A549 (cell line): ENCODE data around the gene EPHB1. TPM values are rescaled to one million over a fixed set of nuclear protein-coding genes. Genes with fewer than 3 reads are reported as not detected.
A peak's percentile ranks its signal among the peaks of the same experiment; 100 is the strongest.

ENCODE experiments used
- ATAC-seq, 2 experiments: fragments of 200-7000 bp in 1 of 2; fragments of >200 bp in 1 of 2; cut with Nextera tagmentation in 1 of 2; cut with Tn5 transposase in 1 of 2; 3 replicates each; pipeline versions ENCODE4 v1.8.0 to v1.9.1; 2018 to 2020; ENCODE audit warnings: mild to moderate bottlenecking in 1 of 2, moderate library complexity in 1 of 2
- CTCF ChIA-PET: fragments of 300-600 bp; sonication (Branson Sonifier 250); formaldehyde crosslinking; extraction: SDS; loops from one replicate; lab custom pipeline; 2021; ENCODE audit warnings: antibody characterized with exemption, inconsistent platforms; lab: Yijun Ruan, JAX
- POLR2A ChIA-PET: fragments of 350-600 bp; formaldehyde crosslinking; extraction: SDS; loops from one replicate; lab custom pipeline; 2021; ENCODE audit warnings: antibody characterized with exemption, inconsistent platforms; lab: Yijun Ruan, JAX
- DNase-seq, 2 experiments: peaks; one replicate each; pipeline versions ENCODE4 v3.0.0 to v3.0.0-alpha.2; 2011 to 2016; ENCODE audit warnings: low read depth in 1 of 2, low spot score in 1 of 2
- FAIRE-seq: peaks from 2 replicates; lab custom pipeline; 2011; peaks lifted over from hg19 to GRCh38; lab: Jason Lieb, UNC
- H3K27ac ChIP-seq, 2 experiments: fragments of >200 bp; sonication (Bioruptor Twin); formaldehyde crosslinking; 3 replicates each; pipeline ENCODE4 v1.5.1; 2016 to 2017
- H3K4me1 ChIP-seq: fragments of >200 bp; sonication (Bioruptor Twin); formaldehyde crosslinking; 3 replicates; pipeline ENCODE4 v1.6.1; 2016
- H3K4me2 ChIP-seq: fragments of >200 bp; sonication (Bioruptor Twin); formaldehyde crosslinking; 3 replicates; pipeline ENCODE4 v1.6.1; 2016
- H3K4me3 ChIP-seq: fragments of >200 bp; sonication (Bioruptor Twin); formaldehyde crosslinking; 3 replicates; pipeline ENCODE4 v1.5.1; 2016
- H3K9me3 ChIP-seq: fragments of >200 bp; sonication (Bioruptor Twin); formaldehyde crosslinking; 3 replicates; pipeline ENCODE4 v1.6.1; 2016
- ATOH8 ChIP-seq: fragments of 250-450 bp; sonication (Bioruptor Pico); IDR thresholded peaks from 2 replicates; pipeline ENCODE4 v1.5.0; 2020; ENCODE audit warnings: low read depth, mild to moderate bottlenecking, moderate library complexity
- BHLHE40 ChIP-seq: IDR thresholded peaks from 2 replicates; pipeline ENCODE4 v1.6.1; 2012; ENCODE audit warnings: low read depth, low read length, inconsistent platforms
- CBX8 ChIP-seq: fragments of 200-600 bp; sonication (generic); IDR thresholded peaks from 2 replicates; pipeline ENCODE4 v1.6.1; 2016
- CHD4 ChIP-seq: fragments of 200-600 bp; sonication (generic); IDR thresholded peaks from 2 replicates; pipeline ENCODE4 v1.6.1; 2016; ENCODE audit warnings: antibody characterized with exemption, mild to moderate bottlenecking, borderline replicate concordance
- ELK1 ChIP-seq: fragments of 150-350 bp; IDR thresholded peaks from 2 replicates; pipeline ENCODE4 v1.6.1; 2014; ENCODE audit warnings: low read depth, mild to moderate bottlenecking, low read length
- EP300 ChIP-seq, 2 experiments: fragments of >200 bp; sonication (Bioruptor Twin); formaldehyde crosslinking; IDR thresholded peaks; 2 replicates in 1 of 2; 3 replicates in 1 of 2; pipeline ENCODE4 v1.6.1; 2016 to 2017
- FOSL2 ChIP-seq, 2 experiments: fragments of 450-650 bp in 1 of 2; fragments of >200 bp in 1 of 2; sonication (Bioruptor Twin) in 1 of 2; formaldehyde crosslinking; IDR thresholded peaks; 2 replicates each; pipeline versions ENCODE4 v1.5.0 to v1.6.1; 2016 to 2020; ENCODE audit warnings: mild to moderate bottlenecking in 1 of 2, moderate library complexity in 1 of 2
- HDAC2 ChIP-seq: fragments of 200-600 bp; sonication (generic); IDR thresholded peaks from 2 replicates; pipeline ENCODE4 v1.6.1; 2016
- HES2 ChIP-seq: fragments of >200 bp; sonication (Bioruptor Twin); formaldehyde crosslinking; IDR thresholded peaks from 2 replicates; pipeline ENCODE4 v1.6.1; 2016
- HEYL ChIP-seq: fragments of 250-450 bp; sonication (Bioruptor Pico); IDR thresholded peaks from 2 replicates; pipeline ENCODE4 v1.8.0; 2021; ENCODE audit warnings: mild to moderate bottlenecking, moderate library complexity
- HOXB13 ChIP-seq: fragments of 250-450 bp; sonication (Bioruptor Pico); IDR thresholded peaks from 2 replicates; pipeline ENCODE4 v1.5.0; 2020; ENCODE audit warnings: low read depth, mild to moderate bottlenecking, moderate library complexity
- HOXB5 ChIP-seq: fragments of 250-450 bp; sonication (Bioruptor Pico); IDR thresholded peaks from 2 replicates; pipeline ENCODE4 v1.5.0; 2020; ENCODE audit warnings: mild to moderate bottlenecking, moderate library complexity
- JUN ChIP-seq, 2 experiments: fragments of >200 bp; sonication (Bioruptor Twin); formaldehyde crosslinking; IDR thresholded peaks; 2 replicates in 1 of 2; 3 replicates in 1 of 2; pipeline ENCODE4 v1.6.1; 2016 to 2017
- KDM1A ChIP-seq: fragments of 200-600 bp; sonication (generic); IDR thresholded peaks from 2 replicates; pipeline ENCODE4 v1.6.1; 2016; ENCODE audit warnings: low read depth, mild to moderate bottlenecking
- KDM5A ChIP-seq: fragments of 200-600 bp; sonication (generic); IDR thresholded peaks from 2 replicates; pipeline ENCODE4 v1.6.1; 2016; ENCODE audit warnings: antibody characterized with exemption, mild to moderate bottlenecking
- MAFK ChIP-seq: fragments of 450-650 bp; IDR thresholded peaks from 2 replicates; pipeline ENCODE4 v1.6.1; 2014; ENCODE audit not compliant: partially characterized antibody
- MAX ChIP-seq: IDR thresholded peaks from 2 replicates; pipeline ENCODE4 v1.6.1; 2012
- MAZ ChIP-seq: fragments of 150-350 bp; IDR thresholded peaks from 2 replicates; pipeline ENCODE4 v1.6.1; 2014; ENCODE audit warnings: antibody characterized with exemption, low read depth, low read length, borderline replicate concordance
- MYC ChIP-seq: IDR thresholded peaks from 2 replicates; pipeline ENCODE4 v1.6.1; 2012; ENCODE audit warnings: mild to moderate bottlenecking, inconsistent platforms, low read length, improper control_type of control experiment, borderline replicate concordance
- NPAS2 ChIP-seq: fragments of 250-450 bp; sonication (Bioruptor Pico); IDR thresholded peaks from 2 replicates; pipeline ENCODE4 v1.8.0; 2022; ENCODE audit warnings: mild to moderate bottlenecking, moderate library complexity, borderline replicate concordance
- PHF8 ChIP-seq: fragments of 200-600 bp; sonication (generic); IDR thresholded peaks from 2 replicates; pipeline ENCODE4 v1.6.1; 2016; ENCODE audit warnings: low read depth, mild to moderate bottlenecking, antibody characterized with exemption, moderate library complexity, borderline replicate concordance
- RAD21 ChIP-seq, 2 experiments: fragments of >200 bp in 1 of 2; sonication (Bioruptor Twin) in 1 of 2; formaldehyde crosslinking in 1 of 2; IDR thresholded peaks in 1 of 2; conservative IDR thresholded peaks in 1 of 2; 2 replicates in 1 of 2; 3 replicates in 1 of 2; pipeline ENCODE4 v1.6.1; 2012 to 2018; ENCODE audit warnings: inconsistent platforms in 1 of 2
- RARB ChIP-seq: fragments of 250-450 bp; sonication (Bioruptor Pico); IDR thresholded peaks from 2 replicates; pipeline ENCODE4 v1.8.0; 2021; ENCODE audit warnings: mild to moderate bottlenecking, moderate library complexity
- RFX5 ChIP-seq: fragments of 450-650 bp; IDR thresholded peaks from 2 replicates; pipeline ENCODE4 v1.7.1; 2014; ENCODE audit warnings: antibody characterized with exemption, mild to moderate bottlenecking, moderate library complexity
- SMC3 ChIP-seq: fragments of >200 bp; sonication (Bioruptor Twin); formaldehyde crosslinking; IDR thresholded peaks from 3 replicates; pipeline ENCODE4 v1.6.1; 2018; ENCODE audit warnings: inconsistent platforms
- TFCP2L1 ChIP-seq: fragments of 250-450 bp; sonication (Bioruptor Pico); IDR thresholded peaks from 2 replicates; pipeline ENCODE4 v1.5.0; 2021; ENCODE audit warnings: mild to moderate bottlenecking
- TP53 ChIP-seq: fragments of 250-450 bp; sonication (Bioruptor Pico); IDR thresholded peaks from 2 replicates; pipeline ENCODE4 v1.5.0; 2021; ENCODE audit warnings: mild to moderate bottlenecking, moderate library complexity
- ZC3H11A ChIP-seq: fragments of 450-650 bp; IDR thresholded peaks from 2 replicates; pipeline ENCODE4 v1.6.1; 2014; ENCODE audit warnings: antibody characterized with exemption, mild to moderate bottlenecking
- ZSCAN20 ChIP-seq: fragments of 250-450 bp; sonication (Bioruptor Pico); IDR thresholded peaks from 2 replicates; pipeline ENCODE4 v1.8.0; 2022; ENCODE audit warnings: mild to moderate bottlenecking, moderate library complexity
- WGBS: methylation state at CpG from one replicate; pipeline ENCODE4 v1.1.6; 2017; ENCODE audit errors: missing lambda C conversion rate; 5-methylcytosine and 5-hydroxymethylcytosine counted together
- polyA plus RNA-seq, 4 experiments: library from polyadenylated mRNA; depleted of rRNA in 3 of 4; stranded (reverse); fragments of >200 nt; fragmentation: RNase III in 1 of 4; extraction: RNeasy Plus Mini Kit Qiagen cat#74134 plus additional on column Dnase treatment in 1 of 4; gene quantifications; 2 replicates in 3 of 4; 3 replicates in 1 of 4; pipeline ENCODE4 v1.2.3, GENCODE V29; 2011 to 2017
- TF ChIP-seq, protein P1 (sequence below): fragments of 450-650 bp; IDR thresholded peaks from 2 replicates; pipeline ENCODE4 v1.6.1; 2014; ENCODE audit warnings: antibody characterized with exemption

Gene EPHB1
- polyA plus RNA-seq, 2 of the 4 experiments (the other 2 are of a cell fraction), result 0.18 to 0.21 TPM

DNA sequence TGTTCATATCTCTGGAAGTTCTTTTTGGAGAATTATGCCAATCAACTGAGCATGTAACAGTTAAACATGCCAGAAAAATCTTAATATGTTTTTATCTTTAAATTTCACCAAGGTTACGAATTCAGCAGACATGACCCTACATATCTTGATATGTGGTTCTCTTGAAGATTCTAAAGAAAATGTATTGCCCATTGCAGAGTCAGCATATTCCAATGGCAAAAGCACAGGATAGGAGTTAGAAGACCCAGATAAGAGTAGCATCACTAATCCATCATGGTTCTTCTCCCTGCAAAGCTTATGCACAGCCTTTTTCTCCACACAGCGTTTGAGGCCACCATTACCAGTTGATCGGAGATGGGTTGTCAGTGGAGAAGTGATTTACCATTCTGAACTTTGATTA lies 402.8 kb downstream of the EPHB1 start:
- H3K9me3 ChIP-seq, result no peaks in the 10 kb centered on the region
- FAIRE-seq, result no peak
- TF ChIP-seq MAFK (peak; percentile 56), HES2 (no peak)
- TF ChIP-seq, all 56 proteins: peak for 1
- Histone ChIP-seq H3K4me1 (no peaks in the 10 kb centered on the region), H3K27ac (no peak overlapping the region), H3K4me2 (no peak overlapping the region), H3K4me3 (no peak overlapping the region)
- ChIA-PET CTCF (no interaction called here), POLR2A (no interaction called here)
- ATAC-seq (no peak), DNase-seq (no peak)
- 7% methylated on average over 3 of the region's 3 CpGs for WGBS

DNA sequence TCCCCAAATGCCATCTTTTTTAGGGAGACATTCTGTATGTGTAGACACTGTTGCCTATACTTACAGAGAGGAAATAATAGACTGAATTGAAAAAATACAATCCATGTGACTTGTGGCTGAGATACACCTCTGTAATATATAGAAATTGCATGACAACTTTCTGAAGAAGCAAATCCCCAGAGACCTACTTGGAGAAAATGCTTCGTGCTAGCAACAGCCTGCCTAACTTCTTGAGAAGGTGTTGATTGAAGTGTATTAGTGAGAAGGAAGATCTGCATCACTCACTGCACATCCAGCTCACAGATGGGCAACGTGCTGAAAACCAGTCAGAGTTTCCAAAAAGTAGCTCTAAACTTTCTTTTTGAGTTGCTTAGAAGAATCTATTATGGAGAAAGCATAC lies 404.1 kb downstream of the EPHB1 start:
- no peak for DNase-seq
- TF ChIP-seq ELK1 (no peak), ZSCAN20 (no peak), ATOH8 (no peak), HOXB13 (CRISPR knock-in tag) (no peak), TP53 (CRISPR knock-in tag) (no peak), MAFK (no peak), CBX8 (no peak), TFCP2L1 (CRISPR knock-in tag) (no peak), SMC3 (no peak), HOXB5 (no peak), RARB (CRISPR knock-in tag) (no peak), MAX (no peak), PHF8 (no peak), MYC (no peak), KDM5A (no peak), EP300 (IDR thresholded peaks at IDR 0.05) (no peak), KDM1A (no peak), CHD4 (no peak), JUN (IDR thresholded peaks at IDR 0.05) (no peak)
- 3% methylated on average over 2 of the region's 2 CpGs for WGBS
- Histone ChIP-seq H3K4me3 (no peak overlapping the region), H3K27ac (no peak overlapping the region), H3K9me3 (no peaks in the 10 kb centered on the region), H3K4me2 (no peak overlapping the region), H3K4me1 (no peaks in the 10 kb centered on the region)
- ChIA-PET CTCF (no interaction called here), POLR2A (no interaction called here)
- FAIRE-seq, result no peak
- no peak for ATAC-seq

DNA sequence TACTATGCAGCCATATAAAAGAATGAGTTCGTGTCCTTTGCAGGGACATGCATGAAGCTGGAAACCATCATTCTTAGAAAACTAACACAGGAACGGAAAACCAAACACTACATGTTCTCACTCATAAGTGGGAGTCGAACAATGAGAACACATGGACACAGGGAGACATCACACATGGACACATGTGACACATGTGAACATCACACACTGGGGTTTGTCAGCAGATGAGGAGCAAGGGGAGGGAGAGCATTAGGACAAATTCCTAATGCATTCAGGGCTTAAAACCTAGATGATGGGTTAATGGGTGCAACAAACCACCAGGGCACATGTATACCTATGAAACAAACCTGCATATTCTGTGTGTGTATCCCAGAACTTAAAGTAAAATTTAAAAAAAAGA lies 408.0 kb downstream of the EPHB1 start:
- Histone ChIP-seq H3K4me3 (no peak overlapping the region), H3K27ac (no peak overlapping the region), H3K4me1 (no peaks in the 10 kb centered on the region), H3K9me3 (no peaks in the 10 kb centered on the region), H3K4me2 (no peak overlapping the region)
- no peak for FAIRE-seq
- ATAC-seq, result no peak
- TF ChIP-seq MAZ (no peak), TP53 (CRISPR knock-in tag) (no peak), HOXB5 (no peak), RARB (CRISPR knock-in tag) (no peak), ZC3H11A (no peak), FOSL2 (IDR thresholded peaks at IDR 0.05) (no peak), FOSL2 (CRISPR knock-in tag; IDR thresholded peaks at IDR 0.05) (no peak), ELK1 (no peak), HEYL (CRISPR knock-in tag) (no peak), NPAS2 (CRISPR knock-in tag) (no peak), HES2 (no peak), SMC3 (no peak), MAX (no peak), RAD21 (conservative IDR thresholded peaks at IDR 0.05 in 1 of 2, IDR thresholded peaks at IDR 0.05 in 1 of 2) (no peak), RFX5 (no peak), HDAC2 (no peak), PHF8 (no peak), BHLHE40 (no peak)
- TF ChIP-seq, protein P1, sequence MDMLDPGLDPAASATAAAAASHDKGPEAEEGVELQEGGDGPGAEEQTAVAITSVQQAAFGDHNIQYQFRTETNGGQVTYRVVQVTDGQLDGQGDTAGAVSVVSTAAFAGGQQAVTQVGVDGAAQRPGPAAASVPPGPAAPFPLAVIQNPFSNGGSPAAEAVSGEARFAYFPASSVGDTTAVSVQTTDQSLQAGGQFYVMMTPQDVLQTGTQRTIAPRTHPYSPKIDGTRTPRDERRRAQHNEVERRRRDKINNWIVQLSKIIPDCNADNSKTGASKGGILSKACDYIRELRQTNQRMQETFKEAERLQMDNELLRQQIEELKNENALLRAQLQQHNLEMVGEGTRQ, result no peak
- no peak for DNase-seq
- 5% methylated on average over 3 of the region's 3 CpGs for WGBS
- CTCF ChIA-PET, result no interaction called here
- POLR2A ChIA-PET, result no interaction called here
